ENCODE data around the gene ADCY7. TPM values are rescaled to one million over a fixed set of nuclear protein-coding genes. Genes with fewer than 3 reads are reported as not detected.

ADCY7 gene
- total and polyA plus RNA-seq, 9 of the 15 experiments (the other 6 are each of a cell fraction or from before 2014, with no cell fraction given) = 2.3 to 108 (median 28.6) TPM

GRCh38 chr16:50318796-50319578, 52.6 kb downstream of the ADCY7 start:
- BruUV-seq (replicated peaks) = TSS peak; percentile 16
- no peak for FAIRE-seq
- TF ChIP-seq ESRRA (IDR thresholded peaks at IDR 0.05; ENCODE audit: borderline replicate concordance, low read depth) = no peak
- TF ChIP-seq L3MBTL2 (IDR thresholded peaks at IDR 0.05) = no peak
- TF ChIP-seq SMARCE1 (IDR thresholded peaks at IDR 0.05) = no peak
- TF ChIP-seq ZNF408 (CRISPR knock-in tag; IDR thresholded peaks at IDR 0.05; ENCODE audit: low read depth) = no peak
- no peak for TF ChIP-seq CBX3 (IDR thresholded peaks at IDR 0.05; ENCODE audit: borderline replicate concordance in 1 of 2, low read length in 2 of 2)
- TF ChIP-seq TBP (optimal IDR thresholded peaks at IDR 0.05; ENCODE audit: low read depth, low read length) = no peak
- TF ChIP-seq TCF7L2 (IDR thresholded peaks at IDR 0.05; ENCODE audit: low read depth, low read length) = no peak
- no peak for TF ChIP-seq ETV1 (tag; conservative IDR thresholded peaks at IDR 0.05; ENCODE audit: low read depth)
- TF ChIP-seq MCM7 (IDR thresholded peaks at IDR 0.05) = no peak
- TF ChIP-seq CHD7 (IDR thresholded peaks at IDR 0.05; ENCODE audit: low read depth, low read length) = no peak
- no peak for TF ChIP-seq SETDB1 (IDR thresholded peaks at IDR 0.05; ENCODE audit: low read length)
- no peak for TF ChIP-seq TBL1XR1 (IDR thresholded peaks at IDR 0.05; ENCODE audit: low read length in 2 of 2)

More at GRCh38 chr16:50318796-50319578, 52.6 kb downstream of the ADCY7 start:
- H2AFZ ChIP-seq (ENCODE audit: low read depth, low read length) = no peak overlapping the region
- H3K27me3 ChIP-seq (ENCODE audit: control insufficient read depth in 2 of 2, insufficient read depth in 2 of 2, low read length in 2 of 2) = no peaks in the 10 kb centered on the region
- in situ Hi-C loops (cut with MboI) = no loop called here
- no peak overlapping the region for H3K9ac ChIP-seq (ENCODE audit: insufficient read depth in 1 of 2, low read depth in 2 of 2, low read length in 2 of 2)
- POLR2A ChIA-PET = no interaction called here
- H3K36me3 ChIP-seq (ENCODE audit: control insufficient read depth, insufficient read depth, low read length) = peaks cover 96% of the 10 kb centered on the region
- intact Hi-C loops (cut with micrococcal nuclease) = no loop called here
- H3K4me1 ChIP-seq (replicated peaks in 1 of 2; ENCODE audit: control insufficient read depth in 2 of 2, insufficient read depth in 2 of 2, low read length in 2 of 2) = peaks cover 3 to 13% of the 10 kb centered on the region in 2 experiments; a peak in 2 of 5 replicates
- WGBS (ENCODE audit: insufficient coverage, low coverage, missing lambda C conversion rate) = 95% methylated on average over 9 of the region's 9 CpGs
- DNase-seq (ENCODE audit: extremely low read depth in 1 of 4, low spot score in 3 of 4) (no peak), ATAC-seq (no peak)
- H4K20me1 ChIP-seq (replicated peaks; ENCODE audit: control insufficient read depth, insufficient read depth, low read length) = 0 out of 2 replicates have a peak, but pooled peaks cover 6% of the 10 kb centered on the region
- no peaks in the 10 kb centered on the region for H3K79me2 ChIP-seq (ENCODE audit: control insufficient read depth, insufficient read depth, low read length)
- no peaks in the 10 kb centered on the region for H3K9me1 ChIP-seq (ENCODE audit: control insufficient read depth, insufficient read depth, low read length)
- H3K4me3 ChIP-seq = no peak overlapping the region
- H3K9me3 ChIP-seq (replicated peaks; ENCODE audit: control insufficient read depth, insufficient read depth, low read depth, low read length) = no peaks in the 10 kb centered on the region
- H3K4me2 ChIP-seq (ENCODE audit: insufficient read depth, low read length) = no peak overlapping the region
- CTCF ChIA-PET (ENCODE audit: low intra/inter-chr PET ratio) = no interaction called here
- H3K27ac ChIP-seq (ENCODE audit: extremely low read depth, low read depth, low read length) = no peak overlapping the region
